Measurements from ENCODE around the gene ISCA2.

Gene ISCA2

DNA sequence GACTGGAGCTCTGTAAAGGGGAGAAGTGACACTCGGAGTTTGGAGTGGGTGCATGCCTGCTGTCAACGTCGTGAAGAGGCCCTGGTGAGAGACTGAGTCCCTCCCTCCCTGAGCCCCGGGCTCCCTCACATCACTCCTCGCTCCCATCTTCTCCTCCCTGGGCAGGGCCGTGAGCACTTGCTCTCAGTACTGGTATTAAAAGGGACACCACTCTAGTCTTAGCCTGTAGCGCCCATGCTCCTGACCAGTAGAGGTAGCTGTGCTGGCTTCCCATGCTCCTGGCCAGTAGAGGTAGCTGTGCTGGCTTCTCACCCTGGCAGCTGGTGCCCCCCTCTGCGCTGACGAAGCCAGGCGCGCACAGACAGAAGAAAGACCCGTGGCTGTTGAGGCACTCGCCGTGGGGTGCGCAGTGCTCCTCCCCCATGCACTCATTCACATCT lies 14.7 kb downstream of the ISCA2 start:
- no peak for DNase-seq (ENCODE audit: low read depth, low spot score)

GRCh38 chr14:74508844-74509428 lies 15.4 kb downstream of the ISCA2 start:
- no peak for DNase-seq (ENCODE audit: low read depth, low spot score)

- no peak for DNase-seq (ENCODE audit: low read depth, low spot score)
Observed at GRCh38 chr14:74509587-74510222, 16.1 kb downstream of the ISCA2 start.

DNA sequence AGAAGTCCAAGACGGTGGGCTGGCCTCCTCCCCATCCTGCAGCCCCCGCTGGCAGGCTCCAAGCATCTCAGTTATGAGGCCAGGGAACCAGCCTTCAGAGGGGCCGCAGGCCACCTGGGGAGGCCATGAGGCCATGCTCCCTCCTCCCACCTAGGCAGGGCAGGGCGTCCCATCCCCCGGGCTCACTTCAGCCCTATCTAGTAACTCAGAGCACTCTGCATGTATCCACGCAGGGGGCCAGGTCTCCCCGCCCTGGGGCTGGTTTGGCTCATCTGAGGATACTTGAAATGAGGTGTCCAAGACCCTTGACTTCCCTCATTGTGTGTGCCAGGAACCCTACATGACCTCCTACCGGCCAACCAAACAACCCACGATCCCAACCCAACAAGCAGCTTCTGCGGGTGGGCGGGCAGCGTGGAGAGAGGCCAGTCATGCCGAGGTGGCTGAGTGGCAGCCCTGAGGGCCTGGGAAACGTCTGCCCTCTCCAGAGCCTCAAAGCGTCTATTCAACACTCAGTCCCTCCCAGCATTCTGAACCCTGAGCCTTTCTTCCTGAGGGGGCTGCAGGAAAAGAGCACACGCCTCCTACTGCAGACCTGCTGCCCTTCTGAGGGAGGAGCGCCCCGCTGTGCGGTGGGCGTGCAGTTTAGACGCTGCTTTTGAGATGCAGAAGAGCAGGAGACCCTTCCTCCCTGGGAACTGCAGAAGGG lies 16.8 kb downstream of the ISCA2 start:
- DNase-seq (ENCODE audit: low read depth, low spot score): no peak

GRCh38 chr14:74510959-74511409 lies 17.4 kb downstream of the ISCA2 start:
- DNase-seq (ENCODE audit: low read depth, low spot score): no peak

DNA sequence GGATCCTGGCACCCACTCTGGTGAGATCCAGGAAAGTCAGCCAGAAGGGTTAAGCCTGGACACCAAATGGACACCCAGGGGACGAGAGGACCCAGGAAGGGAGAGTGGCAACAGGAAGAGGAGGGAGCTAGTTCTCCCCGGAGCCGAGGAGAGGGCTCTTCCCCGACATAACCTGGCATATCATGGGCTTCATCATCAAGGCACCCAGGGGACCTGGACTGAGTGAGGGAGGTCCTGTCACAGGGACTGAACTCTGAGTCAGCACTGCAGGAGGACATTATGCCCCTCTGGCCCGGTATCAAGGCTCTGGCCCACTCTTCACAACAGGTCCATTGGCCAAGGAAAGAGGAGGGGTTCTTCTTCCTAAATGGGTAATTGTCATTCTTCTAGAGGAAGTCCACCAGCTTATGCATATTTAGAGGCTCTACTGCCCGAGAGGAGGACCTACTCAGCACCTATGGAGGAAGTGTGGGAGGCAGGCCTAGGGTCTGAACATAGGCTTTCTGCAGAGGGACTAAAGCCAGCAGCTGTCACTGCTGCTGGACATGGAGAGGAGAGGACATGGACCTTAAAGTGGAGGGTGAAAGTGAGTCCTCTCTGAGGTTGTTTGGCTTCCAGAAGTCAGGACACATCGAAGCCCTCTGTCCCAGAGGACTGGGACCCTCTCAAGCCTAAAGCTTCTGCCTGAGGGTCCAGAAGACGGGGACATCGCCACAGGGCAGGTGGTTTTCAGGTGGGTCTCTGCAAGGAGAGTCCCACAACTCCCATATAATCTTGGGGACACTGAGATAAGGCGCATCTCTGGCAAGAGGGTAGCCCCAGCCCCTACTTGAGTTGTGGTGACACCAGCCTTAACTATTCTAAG lies 18.6 kb downstream of the ISCA2 start:
- DNase-seq (ENCODE audit: low read depth, low spot score): no peak

- DNase-seq (ENCODE audit: low read depth, low spot score): no peak
Observed at GRCh38 chr14:74514471-74514941, 20.9 kb downstream of the ISCA2 start.

DNA sequence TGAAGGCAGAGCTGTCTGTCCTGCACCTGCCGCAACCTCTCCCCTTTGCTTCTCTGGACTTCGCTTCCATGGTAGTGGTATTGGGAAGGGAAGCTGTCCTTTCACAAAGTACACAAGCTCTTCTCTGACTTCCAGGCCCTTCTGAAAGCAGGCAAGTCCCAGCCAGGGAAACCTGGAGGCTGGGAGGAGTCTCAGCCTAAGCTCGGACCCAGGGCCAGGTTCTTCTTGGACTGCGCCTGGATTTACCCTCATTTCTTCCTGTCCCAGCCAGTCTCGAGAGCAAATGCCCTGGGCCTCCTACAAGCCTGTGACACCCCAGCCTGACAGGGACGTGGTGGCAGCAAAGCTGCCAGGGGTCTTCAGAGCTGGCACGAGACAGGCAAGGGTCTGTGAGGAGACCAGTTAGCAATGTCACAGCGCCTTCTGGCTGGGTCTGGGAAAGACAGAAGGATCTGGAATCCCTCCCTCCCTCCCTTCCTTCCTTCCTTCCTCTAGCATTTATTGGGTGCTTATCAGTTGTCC lies 22.4 kb downstream of the ISCA2 start:
- DNase-seq (ENCODE audit: low read depth, low spot score): no peak

- DNase-seq (ENCODE audit: low read depth, low spot score): no peak
Observed at GRCh38 chr14:74516451-74517160, 23.0 kb downstream of the ISCA2 start.

GRCh38 chr14:74517731-74518130 lies 24.2 kb downstream of the ISCA2 start:
- no peak for DNase-seq (ENCODE audit: low read depth, low spot score)

- no peak for DNase-seq (ENCODE audit: low read depth, low spot score)
Observed at GRCh38 chr14:74518221-74518620, 24.7 kb downstream of the ISCA2 start.

DNA sequence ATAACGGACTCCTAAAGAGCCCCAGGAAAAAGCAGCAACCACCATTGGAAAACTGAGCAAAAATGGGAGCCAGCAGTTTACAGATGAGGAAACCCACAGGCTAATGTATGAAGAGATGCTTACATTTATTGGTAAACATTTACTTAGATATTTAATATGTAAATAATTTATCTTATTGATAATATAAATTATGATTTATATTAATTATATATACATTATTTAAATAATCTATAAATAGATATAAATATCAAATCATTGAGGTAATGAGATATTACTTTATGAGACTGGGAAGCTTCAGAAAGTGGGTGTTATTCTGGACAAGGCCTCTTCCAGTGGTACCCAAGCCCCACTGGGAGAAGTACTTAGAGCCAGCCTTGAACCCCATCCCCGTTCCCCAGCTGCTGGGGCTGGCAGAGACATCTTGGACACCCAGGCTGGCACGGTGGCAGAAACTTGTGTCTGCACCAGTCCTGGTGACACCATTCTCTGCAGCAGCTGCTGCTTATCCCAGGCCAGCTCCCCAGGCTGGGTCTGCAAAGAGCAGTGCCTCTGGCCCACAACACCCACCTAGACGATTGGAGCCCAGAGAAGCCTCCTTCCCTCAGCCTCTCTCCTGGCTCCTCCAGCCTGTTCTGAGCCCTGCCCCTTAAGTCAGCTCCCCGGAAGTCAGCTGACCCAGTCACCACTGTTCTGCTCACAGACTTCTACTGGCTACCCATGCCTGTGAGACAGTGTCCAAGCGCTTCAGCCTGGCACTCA lies 25.9 kb downstream of the ISCA2 start:
- DNase-seq (ENCODE audit: low read depth, low spot score): no peak

DNA sequence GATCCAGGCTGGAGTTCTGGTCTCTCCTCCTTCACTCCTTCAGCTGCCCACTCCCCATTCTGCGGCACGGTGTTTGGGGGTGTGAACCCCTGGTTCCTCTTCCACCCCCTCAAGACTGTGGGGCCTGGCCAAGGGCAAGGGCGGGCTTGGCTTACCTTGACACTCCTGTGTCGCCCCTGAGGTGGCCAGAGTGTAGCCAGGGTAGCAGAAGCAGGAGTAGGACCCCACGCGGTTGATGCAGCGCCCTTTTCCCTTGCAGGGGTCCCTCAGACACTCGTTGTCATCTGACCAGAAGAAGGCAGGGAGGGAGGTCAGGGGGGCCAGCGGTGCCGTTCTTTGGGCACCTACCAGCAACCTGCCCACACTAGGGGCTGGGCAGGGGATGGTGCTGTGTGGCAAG lies 28.2 kb downstream of the ISCA2 start:
- DNase-seq (ENCODE audit: low read depth, low spot score): no peak

- DNase-seq (ENCODE audit: low read depth, low spot score): no peak
Observed at GRCh38 chr14:74522740-74523139, 29.2 kb downstream of the ISCA2 start.

DNA sequence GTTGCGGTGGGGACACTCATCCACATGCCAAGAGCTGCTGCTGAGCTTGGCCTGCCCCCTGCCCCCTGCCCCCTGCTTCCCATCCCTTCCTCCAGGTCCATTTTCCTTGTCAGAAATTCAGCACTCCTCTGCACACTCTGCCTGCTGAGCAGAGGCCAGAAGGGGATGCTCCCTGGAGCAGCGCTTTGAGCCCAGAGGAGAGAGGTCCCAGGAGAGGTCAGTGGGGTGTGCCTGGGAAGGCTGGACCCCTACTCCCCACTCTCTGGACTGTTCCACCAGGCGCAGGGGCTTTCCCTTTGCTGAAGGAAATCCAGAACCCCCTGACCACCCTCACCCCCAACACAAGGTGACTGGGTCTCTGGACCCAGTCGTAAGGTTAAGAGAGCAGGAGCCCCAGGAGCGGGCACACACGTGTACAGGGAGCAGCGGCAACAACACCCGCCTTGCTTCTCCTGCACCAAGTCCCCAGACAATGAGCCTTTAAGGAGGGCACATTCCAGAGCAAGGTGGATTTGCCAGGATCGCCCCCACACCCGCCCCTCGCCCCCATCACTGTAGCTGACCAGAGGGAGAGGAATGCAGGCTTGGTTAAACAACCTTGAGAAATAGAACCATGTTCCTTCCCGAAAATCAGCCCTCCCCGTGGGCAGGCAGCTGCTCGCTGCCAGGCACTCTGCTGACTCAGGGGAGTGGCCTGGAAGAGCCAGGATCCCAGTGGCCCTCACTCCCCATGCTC lies 30.7 kb downstream of the ISCA2 start:
- no peak for DNase-seq (ENCODE audit: low read depth, low spot score)

- no peak for DNase-seq (ENCODE audit: low read depth, low spot score)
Observed at GRCh38 chr14:74524812-74525135, 31.2 kb downstream of the ISCA2 start.

GRCh38 chr14:74525361-74525851 lies 31.8 kb downstream of the ISCA2 start:
- no peak for DNase-seq (ENCODE audit: low read depth, low spot score)

DNA sequence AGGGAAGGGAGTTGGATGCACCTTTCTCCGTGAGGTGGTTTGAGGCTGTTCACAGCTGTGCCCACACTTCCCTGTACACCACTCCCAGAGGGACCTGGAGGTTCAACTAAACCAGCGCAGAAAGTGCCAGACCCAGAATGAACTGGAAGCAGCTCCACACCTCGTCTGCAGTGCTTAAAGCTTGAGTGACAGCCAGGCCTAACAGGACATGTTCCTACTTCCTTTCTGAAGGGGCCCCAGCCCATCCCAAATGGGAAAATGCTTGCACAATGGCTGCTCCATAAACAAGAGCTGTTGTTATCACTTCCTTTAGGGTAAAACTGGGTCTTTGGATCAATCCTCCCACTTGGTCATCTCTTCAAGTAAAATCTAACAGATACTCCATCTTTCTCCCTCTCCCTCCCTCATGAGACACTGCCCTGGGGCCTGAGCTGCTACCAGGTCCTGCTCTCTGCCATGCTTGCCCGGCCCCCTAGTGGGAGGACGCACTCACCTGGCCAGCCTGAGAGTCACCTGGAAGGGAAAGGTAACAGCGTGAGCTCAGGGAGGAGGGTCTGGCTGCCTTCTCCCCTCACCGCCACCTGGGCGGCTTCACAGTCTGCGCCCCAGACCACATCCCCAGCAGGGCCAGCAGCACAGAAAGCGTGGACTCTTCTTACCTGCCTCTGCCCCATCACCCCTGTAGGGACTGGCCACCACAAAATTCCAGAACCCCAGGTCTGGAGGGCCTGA lies 33.5 kb downstream of the ISCA2 start:
- no peak for DNase-seq (ENCODE audit: low read depth, low spot score)

- DNase-seq (ENCODE audit: low read depth, low spot score): no peak
Observed at GRCh38 chr14:74527736-74528280, 34.2 kb downstream of the ISCA2 start.
